Endothelial cell of hepatic sinusoid (primary cell): Measurements from ENCODE around the gene FANCC.

Experiments
- in situ Hi-C: cut with HindIII; loops from 2 replicates; pipeline ENCODE4 v1.10.0; 2017; ENCODE audit warnings: low sequenced_read_pairs

The FANCC gene

GRCh38 chr9:95091601-95092261, 225.8 kb downstream of the FANCC start:
- in situ Hi-C loops, result no loop called here

- in situ Hi-C loops, result no loop called here
Observed at GRCh38 chr9:95090871-95091577, 226.5 kb downstream of the FANCC start.

DNA sequence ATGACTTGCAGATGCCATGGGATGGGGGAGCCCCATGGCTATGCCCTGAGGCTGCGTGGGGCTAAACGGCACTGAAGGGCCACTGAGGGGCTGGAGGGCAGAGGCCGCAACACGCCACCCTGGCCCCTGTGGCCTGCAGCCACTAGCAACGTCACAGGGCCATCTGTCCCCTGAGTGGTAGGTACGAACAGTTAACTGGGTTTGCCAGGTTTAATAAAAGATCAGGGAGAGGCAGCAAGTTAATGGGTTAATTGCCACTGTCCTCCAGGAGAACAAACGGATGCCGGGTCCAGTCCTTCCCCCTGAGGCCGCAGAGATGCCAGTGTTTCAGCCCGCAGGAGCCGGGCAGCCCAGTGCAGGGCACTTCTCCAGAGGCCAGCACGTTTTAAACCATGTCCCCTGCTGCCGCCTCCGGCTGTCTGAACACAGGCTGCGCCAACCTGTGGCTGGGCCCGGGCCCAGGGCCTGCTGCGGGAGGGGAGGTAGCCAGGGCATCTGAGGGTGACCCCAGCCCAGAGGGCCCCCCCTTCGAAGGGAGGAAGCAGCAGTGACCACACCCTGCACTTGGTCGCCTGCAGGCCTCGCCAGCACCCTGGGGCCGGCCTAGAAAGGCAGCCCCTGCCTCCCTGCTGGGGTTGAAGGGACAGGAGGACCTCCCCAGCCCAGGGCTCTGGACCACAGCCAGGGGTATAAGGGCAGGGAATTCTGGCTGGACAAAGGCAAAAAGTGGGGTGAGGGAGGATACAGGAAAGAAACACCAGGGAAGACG, 227.3 kb downstream of the FANCC start:
- in situ Hi-C loops, result no loop called here

DNA sequence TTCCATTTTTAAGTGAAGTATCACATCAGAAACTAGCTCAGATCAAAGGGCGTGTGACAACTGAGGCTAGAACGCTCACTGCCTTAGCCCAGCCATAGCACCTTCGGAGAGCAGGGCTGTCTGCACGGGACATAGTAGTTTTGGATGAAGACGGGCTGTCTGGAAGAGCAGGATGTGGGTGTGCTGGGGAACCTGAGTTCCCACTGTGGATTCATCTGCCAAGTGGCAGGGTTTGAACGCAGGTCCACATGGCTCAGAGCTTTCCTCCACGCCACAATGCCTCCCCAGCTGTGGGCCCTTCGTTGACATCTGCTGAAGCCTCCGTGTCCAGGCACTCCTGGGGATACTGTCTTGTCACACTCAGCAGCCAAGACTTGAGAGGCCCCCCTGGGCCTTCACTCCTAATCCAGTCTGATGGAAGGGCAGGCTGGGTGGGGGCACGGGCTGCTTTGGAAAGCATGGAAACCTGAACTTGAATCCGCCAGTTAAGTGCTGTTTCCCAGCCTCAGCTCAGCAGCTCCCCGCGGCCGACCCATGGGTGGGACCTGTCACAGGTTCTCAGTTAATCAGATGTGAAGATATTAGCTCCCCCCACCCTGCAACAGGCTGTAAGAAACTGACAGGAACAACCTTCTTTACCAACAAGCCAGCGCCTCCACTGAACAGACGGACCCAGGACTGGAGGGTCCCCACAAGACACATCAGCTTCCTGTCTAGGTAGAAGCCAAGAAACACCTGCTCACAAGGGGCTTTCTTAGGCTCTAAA, 228.1 kb downstream of the FANCC start:
- in situ Hi-C loops, result no loop called here

DNA sequence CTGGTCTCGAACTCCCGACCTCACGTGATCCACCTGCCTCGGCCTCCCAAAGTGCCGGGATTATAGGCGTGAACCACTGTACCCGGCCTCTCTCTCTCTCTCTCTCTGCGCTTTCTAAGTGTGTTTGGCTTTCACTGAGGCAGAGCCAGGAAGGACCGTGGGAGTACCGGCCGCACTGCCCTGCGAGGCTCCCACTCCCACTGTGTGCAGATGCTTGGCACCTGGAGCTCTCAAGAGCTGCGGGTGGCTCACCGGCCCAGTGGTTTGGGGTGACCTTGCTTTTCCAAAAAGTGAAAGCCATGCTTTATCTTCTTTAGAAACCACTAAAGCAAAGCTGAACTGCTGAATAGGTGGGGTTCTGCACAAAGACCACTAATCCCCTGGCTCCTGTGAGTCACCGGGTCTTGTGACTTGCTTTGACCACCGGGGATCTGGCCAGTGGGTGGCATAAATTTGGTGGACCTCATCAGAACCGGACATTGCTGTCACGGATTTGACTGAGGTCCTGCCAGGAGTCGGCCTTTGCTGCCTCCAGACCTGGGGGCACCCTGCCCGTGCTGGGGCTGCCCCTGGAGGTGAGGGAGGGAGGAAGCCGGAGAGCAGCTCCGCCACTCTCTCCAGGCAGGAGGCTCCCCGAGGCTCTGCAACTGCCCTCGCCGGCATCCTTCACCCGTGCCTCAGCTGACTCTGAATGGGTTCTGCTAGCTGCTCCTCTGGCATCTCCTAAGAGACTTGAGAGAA, 228.9 kb downstream of the FANCC start:
- in situ Hi-C loops, result no loop called here

DNA sequence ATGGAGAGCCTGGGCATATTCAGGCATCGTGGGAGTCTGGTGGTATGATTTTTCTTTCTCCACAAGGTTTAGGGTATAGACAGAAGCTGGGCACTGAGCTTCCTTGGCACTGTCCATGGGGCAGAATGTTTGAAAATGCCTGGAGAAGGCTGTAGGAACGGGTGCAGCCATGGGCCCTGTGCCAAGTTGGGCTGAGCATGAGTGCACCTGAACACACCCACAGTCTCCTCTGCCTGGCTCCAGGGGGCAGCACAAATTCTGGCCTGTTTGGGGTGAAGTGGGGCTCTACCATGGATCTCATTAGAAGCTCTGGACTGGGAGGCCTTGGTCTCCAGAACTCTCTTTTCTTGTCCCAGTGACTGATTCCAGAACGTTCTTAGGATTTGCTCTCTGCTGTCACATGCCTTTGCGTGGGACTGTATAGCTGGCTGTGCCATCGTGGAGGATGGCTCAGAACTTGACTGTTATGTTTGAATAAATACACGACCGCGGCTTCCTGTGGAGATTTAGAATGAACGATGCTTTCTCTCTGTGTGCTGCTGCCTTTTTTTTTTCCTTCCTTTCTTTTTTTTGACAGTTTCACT, 229.8 kb downstream of the FANCC start:
- in situ Hi-C loops, result no loop called here

DNA sequence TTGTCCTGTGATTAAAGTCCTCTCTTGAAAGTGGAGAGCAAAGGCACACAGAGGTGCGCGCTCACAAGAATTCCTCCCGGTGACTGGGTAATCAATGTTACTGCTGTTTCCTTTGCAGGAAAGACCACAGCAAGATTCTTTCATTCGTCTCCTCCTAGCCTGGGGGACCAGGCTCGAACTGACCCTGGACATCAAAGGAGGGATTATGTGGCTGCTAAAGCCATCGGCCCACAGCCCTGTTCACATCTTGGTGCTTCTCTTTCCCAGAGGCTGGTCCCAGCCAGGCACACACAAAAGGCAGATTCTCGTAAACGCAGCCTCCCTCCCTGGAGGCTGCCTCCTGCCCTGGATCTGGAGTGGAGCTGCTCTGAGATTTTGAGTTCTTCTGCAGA, 230.9 kb downstream of the FANCC start:
- in situ Hi-C loops, result no loop called here

- in situ Hi-C loops, result no loop called here
Observed at GRCh38 chr9:95085861-95086563, 231.5 kb downstream of the FANCC start.

DNA sequence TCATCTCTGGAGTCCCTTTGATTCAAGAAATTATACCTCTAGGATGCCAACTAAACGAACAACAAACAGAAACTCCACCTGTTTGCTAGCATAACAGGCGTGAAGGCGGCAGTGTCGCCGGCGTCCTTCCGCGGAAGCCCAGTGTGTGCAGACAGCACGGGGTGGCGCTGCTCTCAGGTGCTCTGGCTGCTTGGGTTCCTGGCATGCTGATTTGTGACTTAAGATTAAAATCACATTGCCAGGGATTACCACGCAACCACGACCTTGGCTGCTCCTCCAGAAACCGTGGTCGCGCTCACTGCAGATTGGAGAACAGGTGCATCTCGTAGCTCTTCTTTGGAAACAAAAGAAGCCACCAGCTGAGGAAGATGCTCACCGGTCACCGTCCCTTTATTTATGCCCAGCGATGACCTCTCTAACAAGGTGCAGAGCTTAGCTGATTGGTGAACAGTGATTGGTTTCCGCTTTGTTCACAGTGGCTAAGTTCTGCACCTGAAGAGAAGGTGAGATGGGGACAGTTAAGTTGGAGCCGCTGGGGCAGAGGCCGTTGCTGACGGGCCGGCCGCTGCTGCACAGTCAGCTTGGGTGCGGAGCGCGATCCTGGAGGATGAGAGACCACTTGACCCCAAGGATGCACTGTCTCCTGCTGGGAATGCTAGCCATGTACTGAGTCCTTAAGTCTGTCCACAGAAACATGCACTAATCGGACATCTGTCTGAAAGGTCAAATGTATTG, 232.3 kb downstream of the FANCC start:
- in situ Hi-C loops, result no loop called here

GRCh38 chr9:95084254-95084934, 233.1 kb downstream of the FANCC start:
- in situ Hi-C loops, result no loop called here

DNA sequence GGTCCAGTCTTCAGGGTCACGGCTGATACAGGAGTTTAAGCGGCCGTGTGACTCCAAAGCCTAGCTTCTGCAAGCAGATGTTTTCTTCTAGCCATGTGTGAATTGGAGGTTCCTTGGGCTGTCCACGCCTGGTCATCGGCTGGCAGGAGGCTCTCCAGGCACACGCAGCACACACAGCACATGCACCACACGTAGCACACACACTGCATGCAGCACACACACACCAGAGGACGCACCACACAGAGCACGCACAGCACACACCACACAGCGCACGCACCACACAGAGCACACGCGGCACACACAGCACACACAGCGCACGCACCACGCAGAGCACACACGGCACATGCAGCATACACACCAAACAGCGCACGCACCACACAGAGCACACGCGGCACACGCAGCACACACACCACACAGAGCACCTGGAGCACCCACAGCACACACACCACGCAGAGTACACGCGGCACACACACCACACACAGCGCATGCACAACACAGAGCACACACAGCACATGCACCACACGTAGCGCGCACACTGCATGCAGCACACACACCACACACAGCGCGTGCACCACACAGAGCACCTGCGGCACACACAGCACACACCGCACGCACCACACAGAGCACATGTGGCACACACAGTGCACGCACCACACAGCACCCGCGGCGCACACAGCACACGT, 234.3 kb downstream of the FANCC start:
- in situ Hi-C loops, result no loop called here

DNA sequence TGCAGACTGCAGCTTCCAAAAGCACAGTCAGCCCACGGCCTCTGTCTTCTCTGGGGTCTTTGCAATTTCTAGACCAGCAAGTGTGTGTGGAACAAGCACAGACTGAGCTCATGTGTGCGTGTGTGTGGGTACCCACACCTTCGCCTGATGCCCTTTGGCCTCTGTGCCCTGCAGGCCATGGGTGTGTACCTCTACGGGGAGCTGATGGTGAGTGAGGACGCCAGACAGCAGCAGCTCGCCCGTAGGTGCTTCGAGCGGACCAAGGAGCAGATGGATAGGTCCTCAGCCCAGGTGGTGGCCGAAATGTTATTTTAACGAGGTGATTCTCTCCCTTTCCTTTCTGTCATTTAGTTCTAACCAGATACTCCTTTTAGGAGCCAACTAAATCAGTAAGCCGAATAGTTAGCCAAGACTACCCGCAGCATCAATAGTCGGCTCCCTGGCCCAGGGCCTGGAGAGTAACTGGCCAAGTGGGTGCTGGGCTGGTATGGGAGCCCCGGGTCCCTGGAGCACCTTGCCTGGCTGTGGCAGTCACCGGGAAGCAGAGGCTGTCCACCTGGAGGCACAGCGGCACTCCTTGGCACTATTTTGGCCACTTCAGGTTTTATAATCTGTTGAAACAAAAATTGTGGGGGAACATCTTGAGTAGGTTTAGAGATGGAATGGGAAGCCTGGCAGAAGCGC, 235.0 kb downstream of the FANCC start:
- in situ Hi-C loops, result no loop called here

GRCh38 chr9:95081998-95082397, 235.5 kb downstream of the FANCC start:
- in situ Hi-C loops, result no loop called here

DNA sequence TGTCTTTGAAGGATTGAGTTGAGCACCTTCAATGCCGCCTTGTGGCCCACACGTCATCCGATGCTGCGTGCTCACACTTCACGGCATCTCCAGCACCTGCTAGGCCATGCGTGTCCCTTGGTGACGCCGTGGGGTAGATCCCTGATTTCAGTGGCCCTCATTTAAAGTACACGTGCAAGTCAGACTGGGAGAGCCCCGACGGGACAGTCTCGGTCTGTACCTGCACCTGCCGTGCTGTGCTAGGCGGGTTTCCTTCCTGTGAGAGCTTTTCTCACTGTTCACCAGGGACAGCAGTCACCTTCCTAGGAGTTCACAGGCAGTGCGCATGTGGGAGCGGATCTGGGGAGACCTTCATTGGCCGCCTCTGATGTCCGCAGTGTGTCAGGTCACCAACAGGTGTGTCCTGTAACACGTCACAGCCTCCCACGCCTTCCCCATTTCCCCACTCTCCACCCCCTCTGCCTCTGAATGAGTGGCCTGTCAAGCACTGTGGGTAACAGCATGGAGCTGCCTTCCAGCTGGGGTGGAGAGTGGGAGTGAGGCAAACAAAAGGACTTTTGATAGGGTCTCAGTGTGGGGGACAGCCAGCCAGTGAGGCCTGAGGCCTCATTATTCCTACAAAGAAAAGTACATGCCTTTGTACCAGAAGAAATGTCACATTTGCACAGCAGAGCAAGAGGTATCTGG, 236.4 kb downstream of the FANCC start:
- in situ Hi-C loops, result no loop called here

DNA sequence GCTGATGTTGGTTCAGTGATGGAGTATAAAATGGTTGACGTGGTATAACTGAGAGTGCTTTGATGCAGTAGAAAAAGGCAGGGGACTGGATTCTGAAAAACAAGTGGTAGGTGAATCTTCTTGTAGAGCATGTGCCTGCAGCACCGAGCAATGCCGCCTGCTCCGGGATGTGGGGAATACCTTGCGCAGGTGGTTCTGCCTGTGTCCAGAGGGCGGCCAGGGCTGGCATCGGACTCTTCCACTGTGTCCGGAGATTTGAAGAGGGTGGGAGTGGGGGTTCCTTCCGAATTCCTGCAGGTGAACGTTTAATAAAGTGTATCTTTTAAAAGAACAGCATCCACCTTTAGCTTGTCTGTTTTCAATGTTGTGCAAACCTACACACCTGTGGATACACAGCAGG, 238.0 kb downstream of the FANCC start:
- in situ Hi-C loops, result no loop called here

- in situ Hi-C loops, result no loop called here
Observed at GRCh38 chr9:95078939-95079338, 238.6 kb downstream of the FANCC start.

DNA sequence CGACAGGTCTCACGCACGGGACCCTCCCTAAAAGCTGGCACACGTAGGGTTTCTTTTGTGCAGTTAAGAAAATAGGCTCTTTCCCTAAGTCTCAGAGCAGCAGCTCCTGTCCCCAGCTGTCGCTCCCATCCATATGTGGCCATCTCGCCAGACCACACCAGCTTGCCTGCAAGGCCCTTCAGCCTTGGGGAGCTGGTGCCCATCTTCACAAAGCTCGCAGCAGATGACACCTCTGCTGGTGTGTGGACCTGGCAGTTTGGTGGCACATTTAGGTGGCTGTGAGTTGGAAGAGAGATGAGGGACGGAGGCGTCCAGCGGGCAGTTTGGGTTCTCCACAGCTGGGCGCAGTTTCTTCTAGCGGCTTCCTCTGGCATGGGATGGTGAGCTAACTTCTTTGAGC, 239.0 kb downstream of the FANCC start:
- in situ Hi-C loops, result no loop called here
